ENCODE data around the gene MPPED1.

The MPPED1 gene

GRCh38 chr22:43470253-43470652, 58.4 kb downstream of the MPPED1 start:
- Histone ChIP-seq H3K9me2 (replicated peaks; ENCODE audit: low read depth, low read length) (no peaks in the 10 kb centered on the region), H4K20me1 (ENCODE audit: insufficient read depth, low read length, poor library complexity, severe bottlenecking) (no peaks in the 10 kb centered on the region), H3K4me2 (ENCODE audit: low read depth, low read length, poor library complexity, severe bottlenecking) (no peak overlapping the region), H3K9ac (ENCODE audit: low read depth, low read length, poor library complexity, severe bottlenecking) (no peak overlapping the region), H3F3A (ENCODE audit: low read depth) (no peaks in the 10 kb centered on the region), H3K4me1 (ENCODE audit: insufficient read depth, low read length, poor library complexity, severe bottlenecking) (no peaks in the 10 kb centered on the region), H3K4me3 (ENCODE audit: low read length, poor library complexity, severe bottlenecking) (no peak overlapping the region), H3K9me3 (ENCODE audit: insufficient read depth, low read depth, low read length) (no peaks in the 10 kb centered on the region), H2AFZ (ENCODE audit: low read length) (no peak overlapping the region), H3K79me2 (ENCODE audit: insufficient read depth, low read length) (no peaks in the 10 kb centered on the region), H3K36me3 (ENCODE audit: insufficient read depth, low read length) (no peaks in the 10 kb centered on the region), H3K27me3 (ENCODE audit: insufficient read depth, low read length, poor library complexity, severe bottlenecking) (no peaks in the 10 kb centered on the region)
- TF ChIP-seq CTCF (conservative IDR thresholded peaks at IDR 0.05; ENCODE audit: low read length) = no peak
- TF ChIP-seq EZH2phosphoT487 (IDR thresholded peaks at IDR 0.05; ENCODE audit: borderline replicate concordance) = no peak

GRCh38 chr22:43470941-43471585, 59.2 kb downstream of the MPPED1 start:
- Histone ChIP-seq H3K9me3 (ENCODE audit: insufficient read depth, low read depth, low read length) (no peaks in the 10 kb centered on the region), H3K36me3 (ENCODE audit: insufficient read depth, low read length) (no peaks in the 10 kb centered on the region), H3K9ac (ENCODE audit: low read depth, low read length, poor library complexity, severe bottlenecking) (no peak overlapping the region), H3K79me2 (ENCODE audit: insufficient read depth, low read length) (no peaks in the 10 kb centered on the region), H3K4me1 (ENCODE audit: insufficient read depth, low read length, poor library complexity, severe bottlenecking) (no peaks in the 10 kb centered on the region), H2AFZ (ENCODE audit: low read length) (no peak overlapping the region), H4K20me1 (ENCODE audit: insufficient read depth, low read length, poor library complexity, severe bottlenecking) (no peaks in the 10 kb centered on the region), H3K4me3 (ENCODE audit: low read length, poor library complexity, severe bottlenecking) (no peak overlapping the region), H3K4me2 (ENCODE audit: low read depth, low read length, poor library complexity, severe bottlenecking) (no peak overlapping the region), H3K9me2 (replicated peaks; ENCODE audit: low read depth, low read length) (no peaks in the 10 kb centered on the region), H3F3A (ENCODE audit: low read depth) (no peaks in the 10 kb centered on the region), H3K27me3 (ENCODE audit: insufficient read depth, low read length, poor library complexity, severe bottlenecking) (no peaks in the 10 kb centered on the region)
- no peak for TF ChIP-seq EZH2phosphoT487 (IDR thresholded peaks at IDR 0.05; ENCODE audit: borderline replicate concordance)
- TF ChIP-seq CTCF (conservative IDR thresholded peaks at IDR 0.05; ENCODE audit: low read length) = no peak

- Histone ChIP-seq H3K9ac (ENCODE audit: low read depth, low read length, poor library complexity, severe bottlenecking) (no peak overlapping the region), H3K4me1 (ENCODE audit: insufficient read depth, low read length, poor library complexity, severe bottlenecking) (no peaks in the 10 kb centered on the region), H3K4me2 (ENCODE audit: low read depth, low read length, poor library complexity, severe bottlenecking) (no peak overlapping the region), H2AFZ (ENCODE audit: low read length) (no peak overlapping the region), H4K20me1 (ENCODE audit: insufficient read depth, low read length, poor library complexity, severe bottlenecking) (no peaks in the 10 kb centered on the region), H3K4me3 (ENCODE audit: low read length, poor library complexity, severe bottlenecking) (no peak overlapping the region), H3F3A (ENCODE audit: low read depth) (no peaks in the 10 kb centered on the region), H3K79me2 (ENCODE audit: insufficient read depth, low read length) (no peaks in the 10 kb centered on the region), H3K9me2 (replicated peaks; ENCODE audit: low read depth, low read length) (no peaks in the 10 kb centered on the region), H3K9me3 (ENCODE audit: insufficient read depth, low read depth, low read length) (no peaks in the 10 kb centered on the region), H3K27me3 (ENCODE audit: insufficient read depth, low read length, poor library complexity, severe bottlenecking) (no peaks in the 10 kb centered on the region), H3K36me3 (ENCODE audit: insufficient read depth, low read length) (no peaks in the 10 kb centered on the region)
- no peak for TF ChIP-seq CTCF (conservative IDR thresholded peaks at IDR 0.05; ENCODE audit: low read length)
Observed at GRCh38 chr22:43471606-43472135, 59.9 kb downstream of the MPPED1 start.

Data from Loucy (cell line).